Measurements from ENCODE around the gene CENATAC.
A peak's percentile ranks its signal among the peaks of the same experiment; 100 is the strongest.
"Not testable (repeated sequence)": the region's sequence is repeated elsewhere in the genome, so short reads cannot be mapped to it uniquely, and the experiment has no call there.

The CENATAC gene

GRCh38 chr11:118996926-118997626 is 862 bp upstream of the CENATAC start:
- DNase-seq = peak; percentile 50

- DNase-seq = no peak
Observed at GRCh38 chr11:118998388-118998717, 415 bp downstream of the CENATAC start.

- no peak for DNase-seq
Observed at GRCh38 chr11:118998822-118999221, 884 bp downstream of the CENATAC start.

- no peak for DNase-seq
Observed at GRCh38 chr11:119000906-119001305, 3.0 kb downstream of the CENATAC start.

GRCh38 chr11:119006656-119007055 is 8.7 kb downstream of the CENATAC start:
- no peak for DNase-seq

DNA sequence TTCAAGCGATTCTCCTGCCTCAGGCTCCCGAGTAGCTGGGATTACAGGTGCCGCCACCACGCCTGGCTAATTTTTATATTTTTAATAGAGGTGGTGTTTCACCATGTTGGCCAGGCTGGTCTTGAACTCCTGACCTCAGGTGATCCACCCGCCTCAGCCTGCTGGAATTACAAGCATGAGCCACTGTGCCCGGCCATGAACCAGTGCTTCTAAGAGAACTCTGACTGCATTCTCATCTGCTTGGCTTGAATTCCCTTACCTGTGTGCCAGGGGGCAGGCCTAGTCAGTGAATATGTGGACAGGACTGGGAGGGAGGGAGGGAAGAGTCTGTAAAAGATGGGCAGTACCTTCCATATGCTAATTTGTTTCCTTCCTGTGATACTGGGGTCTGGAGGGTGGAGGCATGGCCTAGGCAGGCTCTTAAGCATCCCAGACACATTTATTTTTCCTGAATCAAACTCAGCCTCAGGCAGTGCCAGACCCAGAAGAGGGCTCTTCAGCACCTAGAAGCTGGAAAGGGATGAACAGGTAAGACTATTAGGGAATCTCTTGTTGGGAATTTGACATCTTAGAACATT is 13.6 kb downstream of the CENATAC start:
- DNase-seq = no peak

DNA sequence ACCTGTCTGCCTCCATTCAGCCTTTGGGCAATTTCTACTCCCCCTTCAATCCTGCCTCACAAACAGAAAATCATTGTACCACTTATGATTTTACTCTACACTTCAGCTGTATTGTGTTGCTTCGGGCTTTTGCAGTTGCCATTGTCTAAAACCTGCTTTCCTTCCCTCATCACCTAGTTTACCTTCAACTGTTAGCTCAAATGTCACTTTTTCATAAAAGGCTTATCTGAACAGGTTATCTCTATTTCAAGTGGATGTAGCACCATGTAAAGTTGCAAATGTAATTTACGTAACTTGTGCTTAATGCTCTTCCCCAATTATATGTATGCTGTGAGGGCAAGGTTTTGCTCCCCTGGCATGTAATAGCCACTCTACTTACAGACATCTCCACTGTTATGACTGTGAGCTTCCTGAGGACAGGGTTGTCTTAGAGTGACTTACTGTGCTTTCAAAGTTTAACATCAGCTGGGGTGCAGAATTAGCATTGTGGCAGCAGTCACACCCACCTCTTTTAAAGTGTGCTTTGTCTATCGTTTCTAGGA is 14.8 kb downstream of the CENATAC start:
- DNase-seq = no peak

- no peak for DNase-seq
Observed at GRCh38 chr11:119014209-119014924, 16.4 kb downstream of the CENATAC start.

GRCh38 chr11:119015054-119015611 is 17.2 kb downstream of the CENATAC start:
- no peak for DNase-seq

- DNase-seq = no peak
Observed at GRCh38 chr11:119016216-119017009, 18.5 kb downstream of the CENATAC start.

- DNase-seq = not testable (repeated sequence)
Observed at GRCh38 chr11:119017377-119017776, 19.4 kb downstream of the CENATAC start.

GRCh38 chr11:119018074-119018938 is 20.4 kb downstream of the CENATAC start, which contains the start of the genes RPS25 and TRAPPC4:
Gene RPS25 (minus strand): TSS chr11:119018343. CDS start chr11:119018284, 59 bp downstream.
Gene TRAPPC4 (plus strand): TSS chr11:119018766. CDS start chr11:119018796, 30 bp downstream.
- peak; percentile 95 for DNase-seq

GRCh38 chr11:119019996-119020395 is 22.1 kb downstream of the CENATAC start:
- DNase-seq = no peak

- no peak for DNase-seq
Observed at GRCh38 chr11:119021631-119022030, 23.7 kb downstream of the CENATAC start.

DNA sequence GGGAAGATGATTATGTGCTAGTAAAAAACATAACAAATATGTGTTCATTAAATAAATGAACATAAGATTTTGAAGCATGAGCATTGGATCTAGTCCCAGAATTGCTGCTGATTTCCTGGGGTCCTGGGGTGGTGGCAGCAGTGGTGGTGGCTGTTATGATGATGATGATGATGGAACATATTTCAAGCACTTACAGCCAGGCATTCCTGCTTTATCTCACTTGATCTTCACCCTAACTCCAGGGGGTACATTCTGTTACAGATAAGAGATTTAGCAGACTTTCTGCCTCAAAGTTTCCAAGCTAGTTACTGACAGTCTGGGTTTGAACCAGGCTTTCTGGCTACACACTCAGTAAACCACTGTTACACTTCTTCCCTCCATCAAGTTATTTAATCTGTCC is 25.8 kb downstream of the CENATAC start:
- no peak for DNase-seq

DNA sequence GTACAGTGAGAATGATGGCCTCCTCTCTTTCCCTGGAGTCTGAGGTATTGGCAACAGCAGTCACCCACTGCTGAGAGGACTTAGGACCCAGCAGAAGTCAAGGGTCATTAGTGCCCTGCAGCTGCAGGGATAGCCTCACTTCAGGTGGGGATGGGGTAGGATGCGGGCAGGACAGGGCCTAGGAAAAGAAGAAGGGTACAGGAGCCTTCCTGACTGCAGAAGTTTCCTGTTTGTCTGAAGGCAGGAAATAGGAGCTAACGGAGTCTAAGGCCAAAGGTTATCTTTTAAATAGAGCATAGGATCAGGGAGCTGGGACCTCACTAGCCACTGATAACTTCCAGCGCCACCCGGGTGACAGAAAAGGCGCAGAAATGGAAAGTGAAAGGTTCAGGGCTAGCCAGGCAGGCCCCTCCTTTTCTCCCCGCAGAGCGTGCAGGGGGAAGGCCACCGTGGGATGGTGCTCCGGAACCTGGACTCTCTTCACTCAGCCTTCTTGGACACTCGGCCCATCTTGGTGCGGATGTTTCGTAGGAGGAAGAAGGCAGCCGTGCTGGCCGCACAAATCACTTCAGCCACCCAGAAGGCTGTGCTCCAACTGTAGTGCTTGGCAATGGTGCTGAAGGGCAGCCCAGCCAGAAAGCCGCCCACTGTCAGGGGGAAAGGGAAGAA is 26.6 kb downstream of the CENATAC start:
- no peak for DNase-seq

DNA sequence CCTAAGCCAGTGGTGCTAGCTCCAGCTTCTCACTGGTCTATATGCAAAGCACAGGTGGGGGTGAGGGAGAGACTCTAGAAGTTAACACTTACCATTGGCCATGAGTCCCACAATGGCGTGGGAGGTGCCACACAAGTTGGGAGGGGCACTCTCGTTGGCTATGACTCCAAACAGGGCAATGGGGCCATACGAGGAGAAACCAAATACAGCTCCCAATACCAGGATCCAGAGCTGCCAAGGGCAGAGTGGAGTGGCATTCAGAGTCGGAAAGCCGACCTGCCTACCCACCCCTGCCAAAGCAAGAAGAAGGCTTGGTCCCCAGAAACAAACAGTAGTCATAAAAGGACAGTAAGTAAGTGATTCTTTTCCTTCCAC is 27.1 kb downstream of the CENATAC start:
- DNase-seq = no peak

GRCh38 chr11:119025541-119025940 is 27.6 kb downstream of the CENATAC start:
- DNase-seq = no peak

DNA sequence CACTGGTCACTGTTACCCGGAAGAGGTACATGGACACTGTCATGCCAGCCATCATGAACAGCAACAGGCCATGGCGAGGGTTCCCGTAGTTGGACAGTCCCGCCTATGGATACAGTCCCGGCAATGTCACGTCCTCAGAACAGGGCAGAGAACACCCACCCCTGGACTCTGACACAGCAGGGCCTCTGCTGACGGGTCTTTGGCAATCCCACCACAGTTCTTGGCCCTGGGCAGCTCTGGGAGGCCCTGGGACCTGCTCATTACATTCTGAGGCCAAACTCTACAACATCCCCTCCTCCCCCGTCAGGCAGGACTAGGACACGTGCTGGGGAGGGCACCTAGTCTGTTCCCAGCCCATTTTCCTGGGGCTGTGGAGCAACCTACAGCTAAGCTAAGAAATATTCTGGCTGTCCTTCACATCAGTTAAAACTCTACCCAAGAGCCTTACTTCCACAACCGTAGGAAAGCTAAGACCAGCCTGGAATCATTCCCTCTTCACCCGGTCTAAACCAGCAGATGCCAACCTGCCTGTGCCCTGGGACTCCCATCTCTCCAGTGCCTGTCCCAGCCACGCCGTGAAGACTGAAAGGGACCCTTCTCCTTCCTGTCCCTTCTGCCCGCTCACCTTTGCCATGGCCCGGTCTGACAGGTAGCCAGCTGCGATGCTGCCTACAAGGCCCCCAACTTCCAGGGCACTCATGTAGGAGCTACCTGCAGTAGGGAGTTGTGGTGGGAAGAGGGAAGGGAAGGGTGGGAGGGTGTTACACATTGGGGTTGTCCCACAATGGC is 28.2 kb downstream of the CENATAC start:
- no peak for DNase-seq

DNA sequence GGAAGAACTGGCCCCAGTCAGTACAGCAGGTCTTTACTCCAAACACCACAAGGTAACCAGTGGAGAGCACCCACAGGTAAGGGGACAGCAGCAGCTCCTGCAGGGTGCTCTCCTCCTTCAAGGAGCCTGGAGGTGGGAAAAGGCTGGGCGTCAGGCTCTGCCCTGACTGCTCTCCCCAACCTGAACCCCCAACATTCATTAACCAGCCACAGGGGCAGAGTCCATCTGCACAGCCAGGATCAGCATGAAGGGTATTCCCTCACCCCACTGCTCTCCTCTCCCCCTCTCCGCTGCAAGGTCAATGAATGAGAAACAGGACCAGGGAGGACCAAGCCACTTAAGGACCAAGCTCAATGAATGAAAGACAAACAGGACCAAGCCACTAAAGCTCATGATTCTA is 29.0 kb downstream of the CENATAC start:
- DNase-seq = no peak
